Prostate gland (tissue), 2 donors: Measurements from ENCODE around the gene PFDN1.

Experiments used
- CTCF ChIP-seq, 4 experiments: fragments of 200-600 bp in 2 of 4; fragments of 450-650 bp in 2 of 4; sonication (generic) in 2 of 4; IDR thresholded peaks; 1 replicate in 3 of 4; 2 replicates in 1 of 4; pipeline ENCODE4 v1.5.1; 2016 to 2019; ENCODE audit warnings: antibody characterized with exemption in 4 of 4, mild to moderate bottlenecking in 2 of 4, moderate library complexity in 2 of 4
- POLR2A ChIP-seq: fragments of 450-650 bp; IDR thresholded peaks from one replicate; pipeline ENCODE4 v1.6.1; 2016; ENCODE audit warnings: antibody characterized with exemption, mild to moderate bottlenecking

GRCh38 chr5:140238756-140239155 lies 64.1 kb downstream of the PFDN1 start:
- TF ChIP-seq POLR2A (no peak), CTCF (IDR thresholded peaks at IDR 0.05) (no peak)
